CD4-positive, alpha-beta T cell (primary cell): ENCODE results near the gene CDK5RAP2. TPM values are rescaled to one million over a fixed set of nuclear protein-coding genes. Genes with fewer than 3 reads are reported as not detected.

Source experiments
- ATAC-seq: fragments of 200-7000 bp; cut with Tn5 transposase; one replicate; pipeline ENCODE4 v1.10.0; 2022; ENCODE audit warnings: mild to moderate bottlenecking; ENCODE audit not compliant: poor library complexity
- CTCF ChIA-PET: fragments of 350-600 bp; sonication (Branson Sonifier 250); formaldehyde crosslinking; loops from one replicate; lab custom pipeline; 2021; ENCODE audit warnings: antibody characterized with exemption, inconsistent platforms; lab: Charles Lee
- POLR2A ChIA-PET: fragments of 350-600 bp; sonication (Branson Sonifier 250); formaldehyde crosslinking; loops from one replicate; lab custom pipeline; 2021; ENCODE audit warnings: antibody characterized with exemption, inconsistent platforms; lab: Charles Lee
- DNase-seq, 14 experiments: peaks; one replicate each; pipeline ENCODE4 v3.0.0-alpha.2; 2013 to 2020; ENCODE audit warnings: mixed read lengths in 2 of 14
- H3K27ac ChIP-seq, 2 donors: one replicate each; pipeline versions ENCODE4 v1.5.1 to v1.7.0; 2013; ENCODE audit warnings: low read length in 2 of 2, low read depth in 1 of 2, mild to moderate bottlenecking in 1 of 2
- H3K27me3 ChIP-seq, 2 experiments: 1 replicate in 1 of 2; 2 replicates in 1 of 2; pipeline versions ENCODE4 v1.6.1 to v1.7.0; 2013; ENCODE audit warnings: low read length in 2 of 2, control low read depth in 1 of 2, mild to moderate bottlenecking in 1 of 2, moderate library complexity in 1 of 2; ENCODE audit not compliant: insufficient read depth in 2 of 2, control insufficient read depth in 1 of 2
- H3K36me3 ChIP-seq: one replicate; pipeline ENCODE4 v1.6.1; 2013; ENCODE audit warnings: low read length, control low read depth; ENCODE audit not compliant: insufficient read depth
- H3K4me1 ChIP-seq: one replicate; pipeline ENCODE4 v1.6.1; 2013; ENCODE audit warnings: low read length, control low read depth; ENCODE audit not compliant: insufficient read depth
- H3K4me3 ChIP-seq: one replicate; pipeline ENCODE4 v1.5.1; 2013; ENCODE audit warnings: mild to moderate bottlenecking, low read length, moderate library complexity
- H3K9me3 ChIP-seq, 2 experiments: 1 replicate in 1 of 2; 2 replicates in 1 of 2; pipeline versions ENCODE4 v1.6.1 to v1.7.0; 2013; ENCODE audit warnings: low read length in 2 of 2, mild to moderate bottlenecking in 2 of 2, control low read depth in 1 of 2, moderate library complexity in 1 of 2; ENCODE audit not compliant: control insufficient read depth in 1 of 2, insufficient read depth in 1 of 2
- H3K27ac Mint-ChIP-seq: one replicate; pipeline ENCODE4 v1.8.0; 2020; ENCODE audit warnings: mixed read lengths
- H3K27me3 Mint-ChIP-seq: one replicate; pipeline ENCODE4 v1.8.0; 2021; ENCODE audit warnings: mixed read lengths
- H3K36me3 Mint-ChIP-seq: one replicate; pipeline ENCODE4 v1.8.0; 2021; ENCODE audit warnings: low read depth, mixed read lengths
- H3K4me1 Mint-ChIP-seq: one replicate; pipeline ENCODE4 v1.8.0; 2021; ENCODE audit warnings: low read depth, mixed read lengths
- H3K4me3 Mint-ChIP-seq: one replicate; pipeline ENCODE4 v1.8.0; 2020; ENCODE audit warnings: mild to moderate bottlenecking, mixed read lengths
- H3K9me3 Mint-ChIP-seq: one replicate; pipeline ENCODE4 v1.8.0; 2020; ENCODE audit warnings: mixed read lengths
- intact Hi-C, 2 experiments: fragments of 100-400 bp; cut with DNase I in 1 of 2; cut with micrococcal nuclease in 1 of 2; formaldehyde crosslinking; loops; one replicate each; pipeline versions ENCODE4 v1.15.1 to v1.9.0; 2023 to 2025; cut with DNase I, micrococcal nuclease
- total RNA-seq, 174 experiments: library from RNA in 2 of 174; stranded (reverse) in 2 of 174; gene quantifications; one replicate each; pipeline ENCODE4 v1.2.3 and lab custom pipeline; 2021 to 2026
- TF ChIP-seq, protein P1 (sequence below): fragments of 200-600 bp; IDR thresholded peaks from one replicate; pipeline ENCODE4 v1.8.0; 2022; ENCODE audit warnings: antibody characterized with exemption, mild to moderate bottlenecking

The CDK5RAP2 gene
- total RNA-seq, 2 experiments from 2014 or later = 55.0 to 56.0 TPM

GRCh38 chr9:120541921-120542320 is 38.0 kb downstream of the CDK5RAP2 start:
- Mint-ChIP-seq H3K9me3 (no peaks in the 10 kb centered on the region), H3K36me3 (peaks cover 96% of the 10 kb centered on the region), H3K27me3 (no peaks in the 10 kb centered on the region), H3K4me3 (no peak overlapping the region), H3K27ac (no peak overlapping the region), H3K4me1 (no peaks in the 10 kb centered on the region)
- CTCF ChIA-PET = no interaction called here
- intact Hi-C loops = no loop called here
- TF ChIP-seq, protein P1, sequence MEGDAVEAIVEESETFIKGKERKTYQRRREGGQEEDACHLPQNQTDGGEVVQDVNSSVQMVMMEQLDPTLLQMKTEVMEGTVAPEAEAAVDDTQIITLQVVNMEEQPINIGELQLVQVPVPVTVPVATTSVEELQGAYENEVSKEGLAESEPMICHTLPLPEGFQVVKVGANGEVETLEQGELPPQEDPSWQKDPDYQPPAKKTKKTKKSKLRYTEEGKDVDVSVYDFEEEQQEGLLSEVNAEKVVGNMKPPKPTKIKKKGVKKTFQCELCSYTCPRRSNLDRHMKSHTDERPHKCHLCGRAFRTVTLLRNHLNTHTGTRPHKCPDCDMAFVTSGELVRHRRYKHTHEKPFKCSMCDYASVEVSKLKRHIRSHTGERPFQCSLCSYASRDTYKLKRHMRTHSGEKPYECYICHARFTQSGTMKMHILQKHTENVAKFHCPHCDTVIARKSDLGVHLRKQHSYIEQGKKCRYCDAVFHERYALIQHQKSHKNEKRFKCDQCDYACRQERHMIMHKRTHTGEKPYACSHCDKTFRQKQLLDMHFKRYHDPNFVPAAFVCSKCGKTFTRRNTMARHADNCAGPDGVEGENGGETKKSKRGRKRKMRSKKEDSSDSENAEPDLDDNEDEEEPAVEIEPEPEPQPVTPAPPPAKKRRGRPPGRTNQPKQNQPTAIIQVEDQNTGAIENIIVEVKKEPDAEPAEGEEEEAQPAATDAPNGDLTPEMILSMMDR = no peak
- Histone ChIP-seq H3K9me3 (no peaks in the 10 kb centered on the region), H3K36me3 (peaks cover 81% of the 10 kb centered on the region), H3K27ac (no peak overlapping the region), H3K27me3 (no peaks in the 10 kb centered on the region), H3K4me1 (no peaks in the 10 kb centered on the region), H3K4me3 (no peak overlapping the region)
- POLR2A ChIA-PET = no interaction called here
- DNase-seq (no peak), ATAC-seq (no peak)

DNA sequence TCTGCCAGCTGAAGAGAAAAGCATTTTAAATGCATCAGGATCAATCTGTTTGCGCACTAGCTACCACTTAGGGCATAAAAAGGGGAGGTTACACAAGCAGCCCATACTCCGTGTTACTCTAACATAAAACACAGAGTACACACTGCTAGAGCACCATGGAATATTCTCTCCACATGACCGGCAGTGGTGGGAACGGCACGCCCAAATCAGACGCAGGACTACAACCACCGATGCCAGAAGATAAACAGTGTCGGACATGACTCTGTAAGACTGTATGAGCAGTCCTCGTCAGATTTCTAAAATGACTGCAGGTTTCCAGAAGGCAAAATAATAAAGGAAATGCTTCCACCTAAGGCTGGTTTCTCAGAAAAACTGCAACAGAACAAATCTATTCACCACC is 40.0 kb downstream of the CDK5RAP2 start:
- no peak overlapping the region for H3K27ac Mint-ChIP-seq
- CTCF ChIA-PET = no interaction called here
- TF ChIP-seq, protein P1 = no peak
- no peak overlapping the region for H3K4me3 Mint-ChIP-seq
- no peaks in the 10 kb centered on the region for H3K4me1 Mint-ChIP-seq
- Histone ChIP-seq H3K9me3 (no peaks in the 10 kb centered on the region), H3K4me3 (no peak overlapping the region), H3K36me3 (peaks cover 81% of the 10 kb centered on the region), H3K27me3 (no peaks in the 10 kb centered on the region), H3K27ac (no peak overlapping the region), H3K4me1 (no peaks in the 10 kb centered on the region)
- intact Hi-C loops = no loop called here
- no peaks in the 10 kb centered on the region for H3K9me3 Mint-ChIP-seq
- POLR2A ChIA-PET = interaction anchor here (0.6 kb wide), 1 partner anchor 122 kb away, joined by 3 read pairs; no protein-coding TSS in a partner anchor
- no peak for DNase-seq
- H3K27me3 Mint-ChIP-seq = no peaks in the 10 kb centered on the region
- no peak for ATAC-seq
- H3K36me3 Mint-ChIP-seq = peaks cover 96% of the 10 kb centered on the region

DNA sequence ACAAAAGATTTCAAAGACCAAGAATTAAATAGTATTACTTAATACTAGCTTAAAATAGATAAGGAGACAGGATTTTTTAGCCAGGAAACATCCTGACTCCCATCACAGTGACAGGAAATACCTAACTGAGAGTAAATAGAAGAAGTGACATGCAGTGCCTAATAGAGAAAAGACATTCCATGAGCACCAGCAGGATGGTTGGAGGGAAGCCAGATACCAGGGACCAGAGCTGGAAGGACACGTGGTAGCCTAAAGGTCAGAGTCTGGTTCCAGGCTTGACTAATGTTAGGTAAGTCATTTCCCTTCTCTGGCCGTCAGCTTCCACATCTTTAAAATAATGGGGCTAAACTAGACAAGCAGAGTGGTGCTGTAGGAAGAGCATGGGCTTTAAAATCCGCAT is 41.6 kb downstream of the CDK5RAP2 start:
- H3K27ac Mint-ChIP-seq = no peak overlapping the region
- no peaks in the 10 kb centered on the region for H3K4me1 Mint-ChIP-seq
- Histone ChIP-seq H3K27me3 (no peaks in the 10 kb centered on the region), H3K9me3 (no peaks in the 10 kb centered on the region), H3K27ac (no peak overlapping the region), H3K36me3 (peaks cover 81% of the 10 kb centered on the region), H3K4me3 (no peak overlapping the region), H3K4me1 (no peaks in the 10 kb centered on the region)
- ATAC-seq (no peak), DNase-seq (no peak)
- intact Hi-C loops = no loop called here
- H3K9me3 Mint-ChIP-seq = no peaks in the 10 kb centered on the region
- TF ChIP-seq, protein P1 = no peak
- peaks cover 96% of the 10 kb centered on the region for H3K36me3 Mint-ChIP-seq
- ChIA-PET CTCF (no interaction called here), POLR2A (no interaction called here)
- no peak overlapping the region for H3K4me3 Mint-ChIP-seq
- no peaks in the 10 kb centered on the region for H3K27me3 Mint-ChIP-seq
